ENCODE results near the gene PUS7L.

The PUS7L gene

GRCh38 chr12:43789941-43790340, 31.4 kb upstream of the PUS7L start:
- no peak for TF ChIP-seq PAX5 (IDR thresholded peaks at IDR 0.05; ENCODE audit: insufficient read depth, low read length, severe bottlenecking)
- no peak for TF ChIP-seq POLR2A (IDR thresholded peaks at IDR 0.05; ENCODE audit: low read depth, low read length)
- TF ChIP-seq SPI1 (IDR thresholded peaks at IDR 0.05; ENCODE audit: low read depth, low read length), result no peak
- TF ChIP-seq POU2F2 (IDR thresholded peaks at IDR 0.05; ENCODE audit: low read depth, low read length), result no peak
- TF ChIP-seq POLR2AphosphoS5 (IDR thresholded peaks at IDR 0.05; ENCODE audit: low read depth, low read length), result no peak
- no peak for TF ChIP-seq TAF1 (IDR thresholded peaks at IDR 0.05; ENCODE audit: low read depth, low read length)
- DNase-seq (ENCODE audit: insufficient read length, low spot score) (no peak), FAIRE-seq (no peak)

- DNase-seq (ENCODE audit: insufficient read length, low spot score) (no peak), FAIRE-seq (no peak)
- TF ChIP-seq POLR2AphosphoS5 (IDR thresholded peaks at IDR 0.05; ENCODE audit: low read depth, low read length) (no peak), SPI1 (IDR thresholded peaks at IDR 0.05; ENCODE audit: low read depth, low read length) (no peak), POLR2A (IDR thresholded peaks at IDR 0.05; ENCODE audit: low read depth, low read length) (no peak), TAF1 (IDR thresholded peaks at IDR 0.05; ENCODE audit: low read depth, low read length) (no peak)
Measured at GRCh38 chr12:43786899-43787693, 28.5 kb upstream of the PUS7L start.

- DNase-seq (ENCODE audit: insufficient read length, low spot score) (peak; percentile 11), FAIRE-seq (peak; percentile 9)
- TF ChIP-seq POLR2AphosphoS5 (IDR thresholded peaks at IDR 0.05; ENCODE audit: low read depth, low read length) (no peak), POLR2A (IDR thresholded peaks at IDR 0.05; ENCODE audit: low read depth, low read length) (no peak), TAF1 (IDR thresholded peaks at IDR 0.05; ENCODE audit: low read depth, low read length) (no peak), SPI1 (IDR thresholded peaks at IDR 0.05; ENCODE audit: low read depth, low read length) (no peak), PAX5 (IDR thresholded peaks at IDR 0.05; ENCODE audit: insufficient read depth, low read length, severe bottlenecking) (no peak), POU2F2 (IDR thresholded peaks at IDR 0.05; ENCODE audit: low read depth, low read length) (no peak)
Measured at GRCh38 chr12:43776498-43776897, 17.9 kb upstream of the PUS7L start.

- FAIRE-seq (no peak), DNase-seq (ENCODE audit: insufficient read length, low spot score) (no peak)
- TF ChIP-seq SPI1 (IDR thresholded peaks at IDR 0.05; ENCODE audit: low read depth, low read length) (no peak), POLR2A (IDR thresholded peaks at IDR 0.05; ENCODE audit: low read depth, low read length) (no peak)
Measured at GRCh38 chr12:43766291-43766690, 7.7 kb upstream of the PUS7L start.

- FAIRE-seq (no peak), DNase-seq (ENCODE audit: insufficient read length, low spot score) (no peak)
- TF ChIP-seq PAX5 (IDR thresholded peaks at IDR 0.05; ENCODE audit: insufficient read depth, low read length, severe bottlenecking), result no peak
- TF ChIP-seq SPI1 (IDR thresholded peaks at IDR 0.05; ENCODE audit: low read depth, low read length), result no peak
- TF ChIP-seq POU2F2 (IDR thresholded peaks at IDR 0.05; ENCODE audit: low read depth, low read length), result no peak
- TF ChIP-seq POLR2A (IDR thresholded peaks at IDR 0.05; ENCODE audit: low read depth, low read length), result no peak
- no peak for TF ChIP-seq TAF1 (IDR thresholded peaks at IDR 0.05; ENCODE audit: low read depth, low read length)
- no peak for TF ChIP-seq POLR2AphosphoS5 (IDR thresholded peaks at IDR 0.05; ENCODE audit: low read depth, low read length)
Measured at GRCh38 chr12:43764528-43764927, 5.9 kb upstream of the PUS7L start.

GRCh38 chr12:43763769-43764168, 5.2 kb upstream of the PUS7L start:
- FAIRE-seq, result no peak
- no peak for DNase-seq (ENCODE audit: insufficient read length, low spot score)

GRCh38 chr12:43762596-43762995, 4.0 kb upstream of the PUS7L start:
- no peak for TF ChIP-seq PAX5 (IDR thresholded peaks at IDR 0.05; ENCODE audit: insufficient read depth, low read length, severe bottlenecking)
- TF ChIP-seq POLR2AphosphoS5 (IDR thresholded peaks at IDR 0.05; ENCODE audit: low read depth, low read length), result no peak
- DNase-seq (ENCODE audit: insufficient read length, low spot score), result no peak
- FAIRE-seq, result no peak

More at GRCh38 chr12:43763769-43764168, 5.2 kb upstream of the PUS7L start:
- no peak for TF ChIP-seq POLR2A (IDR thresholded peaks at IDR 0.05; ENCODE audit: low read depth, low read length)
- TF ChIP-seq TAF1 (IDR thresholded peaks at IDR 0.05; ENCODE audit: low read depth, low read length), result no peak
- no peak for TF ChIP-seq POLR2AphosphoS5 (IDR thresholded peaks at IDR 0.05; ENCODE audit: low read depth, low read length)
- no peak for TF ChIP-seq SPI1 (IDR thresholded peaks at IDR 0.05; ENCODE audit: low read depth, low read length)
- TF ChIP-seq PAX5 (IDR thresholded peaks at IDR 0.05; ENCODE audit: insufficient read depth, low read length, severe bottlenecking), result no peak
- no peak for TF ChIP-seq POU2F2 (IDR thresholded peaks at IDR 0.05; ENCODE audit: low read depth, low read length)

GRCh38 chr12:43761500-43761899, 2.9 kb upstream of the PUS7L start:
- no peak for TF ChIP-seq SPI1 (IDR thresholded peaks at IDR 0.05; ENCODE audit: low read depth, low read length)
- no peak for TF ChIP-seq PAX5 (IDR thresholded peaks at IDR 0.05; ENCODE audit: insufficient read depth, low read length, severe bottlenecking)
- no peak for TF ChIP-seq POLR2A (IDR thresholded peaks at IDR 0.05; ENCODE audit: low read depth, low read length)
- no peak for TF ChIP-seq POU2F2 (IDR thresholded peaks at IDR 0.05; ENCODE audit: low read depth, low read length)
- no peak for TF ChIP-seq TAF1 (IDR thresholded peaks at IDR 0.05; ENCODE audit: low read depth, low read length)
- no peak for TF ChIP-seq POLR2AphosphoS5 (IDR thresholded peaks at IDR 0.05; ENCODE audit: low read depth, low read length)
- no peak for DNase-seq (ENCODE audit: insufficient read length, low spot score)
- FAIRE-seq, result no peak

GRCh38 chr12:43760396-43760795, 1.8 kb upstream of the PUS7L start:
- no peak for TF ChIP-seq POU2F2 (IDR thresholded peaks at IDR 0.05; ENCODE audit: low read depth, low read length)
- no peak for TF ChIP-seq SPI1 (IDR thresholded peaks at IDR 0.05; ENCODE audit: low read depth, low read length)
- no peak for TF ChIP-seq TAF1 (IDR thresholded peaks at IDR 0.05; ENCODE audit: low read depth, low read length)
- TF ChIP-seq POLR2A (IDR thresholded peaks at IDR 0.05; ENCODE audit: low read depth, low read length), result no peak
- no peak for TF ChIP-seq PAX5 (IDR thresholded peaks at IDR 0.05; ENCODE audit: insufficient read depth, low read length, severe bottlenecking)
- no peak for TF ChIP-seq POLR2AphosphoS5 (IDR thresholded peaks at IDR 0.05; ENCODE audit: low read depth, low read length)
- no peak for DNase-seq (ENCODE audit: insufficient read length, low spot score)
- FAIRE-seq, result no peak

GRCh38 chr12:43758247-43758727, 303 bp downstream of the PUS7L start:
- DNase-seq (ENCODE audit: insufficient read length, low spot score), result peak; percentile 7
- no peak for FAIRE-seq
- TF ChIP-seq SPI1 (IDR thresholded peaks at IDR 0.05; ENCODE audit: low read depth, low read length) (no peak), POLR2AphosphoS5 (IDR thresholded peaks at IDR 0.05; ENCODE audit: low read depth, low read length) (no peak), POU2F2 (IDR thresholded peaks at IDR 0.05; ENCODE audit: low read depth, low read length) (no peak), TAF1 (IDR thresholded peaks at IDR 0.05; ENCODE audit: low read depth, low read length) (no peak)

Data from GM12891 (cell line).